BLaER1 treated with 17β-estradiol and CSF1 and Interleukin-3, amounts not matched to agents 10 nM and 100 nM (cell line): ENCODE data around the gene KCNT1.
A peak's percentile ranks its signal among the peaks of the same experiment; 100 is the strongest.

Experiments used
- H3K27ac ChIP-seq, 11 experiments: shearing (Covaris generic); formaldehyde crosslinking; 2 replicates each; pipeline ENCODE4 v1.8.1; 2022
- H3K27me3 ChIP-seq, 11 experiments: shearing (Covaris generic); formaldehyde crosslinking; 2 replicates each; pipeline ENCODE4 v1.8.1; 2022
- H3K36me3 ChIP-seq, 11 experiments: shearing (Covaris generic); formaldehyde crosslinking; 2 replicates each; pipeline ENCODE4 v1.8.1; 2022
- H3K4me1 ChIP-seq, 10 experiments: shearing (Covaris generic); formaldehyde crosslinking; 2 replicates each; pipeline ENCODE4 v1.8.1; 2022
- H3K4me2 ChIP-seq, 11 experiments: shearing (Covaris generic); formaldehyde crosslinking; 2 replicates each; pipeline ENCODE4 v1.8.1; 2022
- H3K4me3 ChIP-seq, 10 experiments: shearing (Covaris generic); formaldehyde crosslinking; 2 replicates each; pipeline ENCODE4 v1.8.1; 2022
- H3K9ac ChIP-seq, 11 experiments: shearing (Covaris generic); formaldehyde crosslinking; 2 replicates each; pipeline ENCODE4 v1.8.1; 2022
- H3K9me3 ChIP-seq, 11 experiments: shearing (Covaris generic); formaldehyde crosslinking; replicated peaks in 1 of 11; 2 replicates each; pipeline ENCODE4 v1.8.1; 2022
- H4K20me1 ChIP-seq, 11 experiments: shearing (Covaris generic); formaldehyde crosslinking; 2 replicates each; pipeline ENCODE4 v1.8.1; 2022
- Cebpa-rat ChIP-seq, 11 experiments: shearing (Covaris generic); IDR thresholded peaks; 2 replicates each; pipeline ENCODE4 v1.8.1; 2022

Gene KCNT1

DNA sequence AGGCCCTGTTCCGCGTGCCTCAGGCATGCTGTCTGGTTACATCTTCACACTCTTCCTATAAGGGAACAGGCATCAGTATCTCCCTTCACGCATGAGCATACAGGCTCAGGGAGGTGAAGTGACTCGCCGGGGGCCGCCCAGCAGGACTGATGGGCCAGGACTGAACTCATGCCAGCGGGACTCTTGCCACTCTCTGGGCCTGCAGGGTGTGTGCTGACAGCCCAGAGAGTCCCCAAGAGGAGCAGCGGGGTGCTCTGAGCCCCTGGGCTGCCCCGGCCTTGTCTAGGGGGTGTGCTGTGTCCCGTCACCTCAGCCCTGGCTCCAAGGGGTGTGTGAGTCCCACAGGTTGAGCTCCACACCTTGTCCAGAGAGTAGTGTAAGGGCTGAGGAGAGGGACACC is 9.9 kb downstream of the KCNT1 start:
- H3K36me3 ChIP-seq = no peaks in the 10 kb centered on the region
- no peak for TF ChIP-seq Cebpa-rat (IDR thresholded peaks at IDR 0.05)
- H3K4me1 ChIP-seq = peaks cover 13 to 58% (median 39%) of the 10 kb centered on the region in 10 experiments; a peak in 18 of 20 replicates
- no peaks in the 10 kb centered on the region for H3K9me3 ChIP-seq
- peak overlapping the region in 9 of 11 experiments; percentile 56 to 92 (median 77); a peak in 15 of 22 replicates for H3K4me2 ChIP-seq
- H3K4me3 ChIP-seq = no peak overlapping the region
- H4K20me1 ChIP-seq = peaks cover 0 to 56% (median 0%) of the 10 kb centered on the region in 11 experiments; a peak in 6 of 22 replicates
- no peaks in the 10 kb centered on the region for H3K27me3 ChIP-seq
- H3K27ac ChIP-seq = no peak overlapping the region; a peak in 1 of 22 replicates
- H3K9ac ChIP-seq = no peak overlapping the region

DNA sequence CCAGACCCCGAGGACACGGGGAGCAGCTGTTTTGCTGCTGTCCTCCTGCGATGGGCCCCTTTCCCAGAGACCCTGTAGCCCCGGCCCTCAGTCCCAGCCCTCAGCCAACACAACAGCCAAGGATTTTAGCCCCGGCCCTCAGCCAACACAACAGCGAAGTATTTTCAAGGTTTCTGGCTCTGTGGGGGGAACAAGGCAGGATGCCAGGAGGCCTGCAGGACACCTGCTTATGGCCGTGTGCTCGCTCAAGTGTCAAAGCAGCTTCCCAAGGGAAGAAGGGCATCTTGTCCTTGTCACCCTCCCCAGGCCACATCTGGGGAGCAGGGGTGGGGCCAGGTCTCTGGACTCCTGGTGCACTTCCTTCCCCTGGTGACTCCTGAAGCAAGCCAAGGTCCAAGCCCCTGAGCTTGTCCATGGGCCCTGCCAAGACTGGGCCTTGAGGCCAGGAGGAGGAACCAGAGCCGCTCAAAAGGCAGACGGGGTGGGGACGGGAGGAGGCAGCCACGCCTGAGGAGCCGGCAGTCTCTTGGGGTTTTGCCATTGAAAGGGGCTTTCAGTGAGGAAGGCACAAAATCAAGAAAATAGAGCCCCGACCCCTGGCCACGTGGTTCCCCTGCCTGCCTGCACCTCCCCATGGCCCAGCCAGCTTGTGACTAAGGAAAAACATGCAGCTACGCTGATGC is 10.8 kb downstream of the KCNT1 start:
- Histone ChIP-seq H4K20me1 (peaks cover 0 to 53% (median 0%) of the 10 kb centered on the region in 11 experiments; a peak in 6 of 22 replicates), H3K9me3 (no peaks in the 10 kb centered on the region), H3K36me3 (no peaks in the 10 kb centered on the region), H3K4me1 (peaks cover 18 to 61% (median 44%) of the 10 kb centered on the region in 10 experiments), H3K9ac (peak overlapping the region in 3 of 11 experiments; percentile 38 to 41 (median 38); a peak in 3 of 22 replicates), H3K27ac (peak overlapping the region in 2 of 11 experiments; percentile 13 to 18; a peak in 2 of 22 replicates), H3K27me3 (no peaks in the 10 kb centered on the region), H3K4me2 (peak overlapping the region; percentile 7 to 92 (median 74); a peak in 20 of 22 replicates), H3K4me3 (no peak overlapping the region)
- no peak for TF ChIP-seq Cebpa-rat (IDR thresholded peaks at IDR 0.05)

DNA sequence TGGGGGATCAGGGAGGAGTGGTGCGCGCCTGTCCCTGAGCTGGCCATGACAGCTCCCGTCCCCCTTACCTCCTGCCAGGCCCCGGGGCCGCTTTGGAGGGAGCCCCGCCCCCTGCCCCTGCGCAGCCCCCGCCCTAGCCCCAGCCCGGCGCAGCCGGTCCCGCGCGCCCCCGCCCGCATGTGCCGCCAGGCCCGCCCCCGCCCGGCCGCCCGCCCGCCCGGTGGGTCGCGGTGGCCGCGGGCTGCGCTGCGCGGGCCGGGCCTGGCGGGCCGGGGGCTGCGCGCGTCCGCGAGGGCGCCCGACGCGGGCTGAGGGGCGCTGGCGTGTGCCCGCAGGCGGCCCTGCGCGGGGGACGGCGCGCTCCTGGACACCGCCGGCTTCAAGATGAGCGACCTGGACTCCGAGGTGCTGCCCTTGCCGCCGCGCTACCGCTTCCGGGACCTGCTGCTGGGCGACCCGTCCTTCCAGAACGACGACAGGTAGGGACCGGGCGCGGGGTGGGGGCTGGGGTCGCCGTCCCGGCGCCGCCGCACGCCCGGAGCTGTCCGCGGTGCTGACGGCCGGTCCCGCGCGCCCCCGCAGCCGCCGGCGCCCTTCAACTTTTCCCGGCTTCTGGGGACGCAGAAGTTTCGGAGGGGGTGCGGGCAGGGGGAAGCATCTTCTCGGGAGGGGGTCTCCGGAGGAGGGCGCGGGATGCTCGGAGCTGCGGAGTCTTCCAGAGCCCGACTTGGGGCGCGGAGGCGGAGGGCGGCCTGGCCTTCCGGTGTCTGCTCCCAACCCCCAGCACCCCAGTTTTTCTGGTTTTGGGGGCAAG is 12.5 kb downstream of the KCNT1 start:
- Histone ChIP-seq H3K27me3 (no peaks in the 10 kb centered on the region), H3K4me1 (peaks cover 35 to 78% (median 61%) of the 10 kb centered on the region in 10 experiments), H3K4me2 (peak overlapping the region in 5 of 11 experiments; percentile 9 to 92 (median 47); a peak in 7 of 22 replicates), H3K36me3 (no peaks in the 10 kb centered on the region), H3K9ac (no peak overlapping the region), H3K4me3 (no peak overlapping the region), H4K20me1 (peaks cover 0 to 48% (median 0%) of the 10 kb centered on the region in 11 experiments; a peak in 4 of 22 replicates), H3K27ac (no peak overlapping the region), H3K9me3 (no peaks in the 10 kb centered on the region)
- no peak for TF ChIP-seq Cebpa-rat (IDR thresholded peaks at IDR 0.05)

DNA sequence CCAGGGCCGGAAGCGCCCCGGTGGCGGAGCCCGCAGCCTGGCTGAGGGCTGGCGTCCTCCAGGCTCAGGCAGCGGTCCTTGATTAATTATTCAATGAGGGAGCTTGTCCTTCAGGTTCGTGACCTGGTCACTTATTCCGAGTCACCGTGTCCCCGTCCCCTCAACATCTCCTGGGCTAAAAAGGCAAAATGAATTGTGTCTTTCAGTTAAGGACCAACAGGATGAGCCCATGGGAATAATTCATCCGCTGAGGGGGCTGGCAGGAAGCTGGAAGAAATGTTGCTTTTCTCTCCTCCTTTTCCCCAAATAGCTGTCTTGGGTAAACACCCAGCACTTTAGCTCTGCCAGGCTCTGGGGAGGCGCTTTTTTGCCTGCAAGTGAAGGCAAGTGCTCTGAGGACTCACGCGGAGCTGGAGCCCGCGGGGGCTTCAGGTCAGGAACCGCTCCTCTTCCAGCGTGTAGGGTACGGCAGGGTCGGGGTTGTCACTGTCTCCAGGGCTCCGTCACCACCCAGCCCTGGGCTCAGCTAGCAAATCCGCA is 13.1 kb downstream of the KCNT1 start:
- TF ChIP-seq Cebpa-rat (IDR thresholded peaks at IDR 0.05) = no peak
- no peaks in the 10 kb centered on the region for H3K9me3 ChIP-seq
- no peak overlapping the region for H3K9ac ChIP-seq
- H3K27me3 ChIP-seq = no peaks in the 10 kb centered on the region
- no peak overlapping the region for H3K27ac ChIP-seq
- no peaks in the 10 kb centered on the region for H3K36me3 ChIP-seq
- peaks cover 0 to 46% (median 0%) of the 10 kb centered on the region in 11 experiments; a peak in 4 of 22 replicates for H4K20me1 ChIP-seq
- H3K4me1 ChIP-seq = peaks cover 42 to 85% (median 68%) of the 10 kb centered on the region in 10 experiments
- H3K4me2 ChIP-seq = peak overlapping the region in 5 of 11 experiments; percentile 9 to 47 (median 25); a peak in 7 of 22 replicates
- no peak overlapping the region for H3K4me3 ChIP-seq

DNA sequence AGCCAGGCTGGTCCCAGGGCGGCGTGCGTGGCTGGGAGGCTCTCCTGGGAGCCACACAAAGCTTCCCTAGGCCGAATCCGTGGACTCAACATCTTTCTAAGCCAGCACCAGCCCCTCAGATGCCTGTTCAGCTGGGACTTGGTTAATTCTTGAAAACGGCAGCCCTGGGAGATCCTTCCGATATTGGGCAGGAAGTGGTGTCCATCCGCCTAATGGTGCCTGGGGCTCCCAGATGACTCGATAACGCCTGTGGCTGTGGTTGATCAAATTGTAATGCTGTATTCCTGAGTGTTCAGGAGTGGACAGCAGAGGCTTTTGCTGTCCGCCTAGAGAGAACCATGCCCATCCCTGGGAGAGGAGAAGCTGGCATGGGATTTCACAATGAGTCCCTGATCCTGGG is 14.1 kb downstream of the KCNT1 start:
- TF ChIP-seq Cebpa-rat (IDR thresholded peaks at IDR 0.05) = no peak
- Histone ChIP-seq H3K9ac (no peak overlapping the region), H3K4me2 (peak overlapping the region in 4 of 11 experiments; percentile 10 to 39 (median 20); a peak in 3 of 22 replicates), H3K4me1 (peaks cover 51 to 87% (median 77%) of the 10 kb centered on the region in 10 experiments), H3K4me3 (no peak overlapping the region), H3K27me3 (no peaks in the 10 kb centered on the region), H3K9me3 (no peaks in the 10 kb centered on the region), H3K36me3 (no peaks in the 10 kb centered on the region), H3K27ac (no peak overlapping the region), H4K20me1 (peaks cover 0 to 37% (median 0%) of the 10 kb centered on the region in 11 experiments; a peak in 4 of 22 replicates)

DNA sequence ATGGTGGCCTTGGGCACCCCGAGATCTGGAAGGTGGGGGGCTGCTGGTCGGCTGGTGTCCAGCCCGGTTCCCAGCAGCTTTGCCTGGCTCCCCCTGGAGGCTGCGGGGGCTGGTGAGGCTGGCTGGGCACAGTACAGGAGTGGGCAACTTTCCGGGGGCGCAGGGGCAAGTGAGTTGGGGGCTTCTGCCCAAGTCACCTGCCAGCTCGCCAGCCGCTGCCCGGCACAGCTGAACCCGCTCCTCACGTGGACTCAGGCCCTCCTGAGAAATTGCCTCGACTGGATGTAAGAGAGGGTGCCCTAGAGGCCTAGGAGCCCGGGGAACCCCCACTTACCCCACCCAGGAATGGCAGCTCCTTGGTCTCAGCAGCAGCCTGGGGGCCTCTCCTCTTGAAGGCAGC is 15.4 kb downstream of the KCNT1 start:
- peaks cover 0 to 4% (median 0%) of the 10 kb centered on the region in 11 experiments; a peak in 2 of 22 replicates for H3K27me3 ChIP-seq
- H3K4me1 ChIP-seq = peaks cover 57 to 87% (median 77%) of the 10 kb centered on the region in 10 experiments
- no peak for TF ChIP-seq Cebpa-rat (IDR thresholded peaks at IDR 0.05)
- no peaks in the 10 kb centered on the region for H3K36me3 ChIP-seq
- H3K4me2 ChIP-seq = peak overlapping the region in 9 of 11 experiments; percentile 64 to 94 (median 83); a peak in 11 of 22 replicates
- no peaks in the 10 kb centered on the region for H3K9me3 ChIP-seq
- no peak overlapping the region for H3K9ac ChIP-seq
- peaks cover 0 to 26% (median 0%) of the 10 kb centered on the region in 11 experiments; a peak in 3 of 22 replicates for H4K20me1 ChIP-seq
- no peak overlapping the region for H3K27ac ChIP-seq
- no peak overlapping the region for H3K4me3 ChIP-seq

DNA sequence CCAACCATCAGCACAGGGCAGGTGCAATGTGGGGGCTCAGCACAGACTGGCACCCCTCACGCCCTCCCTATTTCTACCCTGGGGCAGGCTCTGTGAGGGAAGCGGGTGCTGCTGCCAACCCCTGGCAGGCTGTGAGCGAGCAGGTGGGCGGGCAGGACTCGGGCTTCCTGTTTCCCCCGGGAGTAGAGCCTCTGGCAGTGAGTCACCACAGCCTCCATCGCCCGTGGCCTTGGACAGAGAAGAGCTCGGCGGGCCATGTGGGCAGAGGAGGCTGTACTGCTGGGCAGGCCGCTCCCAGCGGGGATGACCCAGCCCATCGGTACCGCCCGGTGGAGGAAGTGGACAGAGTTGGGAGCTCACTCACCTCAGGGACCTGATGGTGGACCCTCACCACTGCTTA is 16.6 kb downstream of the KCNT1 start:
- Histone ChIP-seq H3K9me3 (no peaks in the 10 kb centered on the region), H3K4me2 (peak overlapping the region; percentile 64 to 94 (median 83)), H3K4me3 (no peak overlapping the region), H3K27me3 (peaks cover 0 to 11% (median 0%) of the 10 kb centered on the region in 11 experiments; a peak in 2 of 22 replicates), H4K20me1 (peaks cover 0 to 27% (median 0%) of the 10 kb centered on the region in 11 experiments; a peak in 4 of 22 replicates), H3K9ac (no peak overlapping the region), H3K36me3 (no peaks in the 10 kb centered on the region), H3K4me1 (peaks cover 57 to 87% (median 77%) of the 10 kb centered on the region in 10 experiments), H3K27ac (peak overlapping the region in 1 of 11 experiments; percentile 33; a peak in 1 of 22 replicates)
- TF ChIP-seq Cebpa-rat (IDR thresholded peaks at IDR 0.05) = no peak

DNA sequence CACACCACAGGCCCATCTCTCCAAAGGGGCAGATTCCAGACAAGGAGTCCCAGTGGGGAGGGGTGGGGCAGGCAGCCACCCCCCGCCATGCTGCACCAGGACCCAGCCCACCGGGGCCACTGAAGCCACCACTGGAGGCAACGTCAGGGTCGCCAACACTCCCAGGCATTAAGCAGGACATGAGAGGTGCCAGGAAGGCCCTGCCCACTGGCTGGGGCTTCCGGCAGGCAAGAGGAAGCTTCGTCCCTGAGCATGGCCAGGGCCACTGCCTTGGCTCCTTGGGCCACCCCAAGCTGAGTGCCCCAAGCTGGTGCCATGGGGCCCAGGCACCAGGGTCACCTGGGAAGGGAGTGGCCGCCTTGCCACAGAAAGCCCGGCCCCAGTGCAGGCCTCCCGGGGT is 17.5 kb downstream of the KCNT1 start:
- peaks cover 63 to 91% (median 82%) of the 10 kb centered on the region in 10 experiments for H3K4me1 ChIP-seq
- H3K4me2 ChIP-seq = peak overlapping the region; percentile 64 to 94 (median 83)
- H3K9me3 ChIP-seq = no peaks in the 10 kb centered on the region
- H3K4me3 ChIP-seq = no peak overlapping the region
- H3K36me3 ChIP-seq = no peaks in the 10 kb centered on the region
- peaks cover 0 to 11% (median 0%) of the 10 kb centered on the region in 11 experiments; a peak in 2 of 22 replicates for H3K27me3 ChIP-seq
- TF ChIP-seq Cebpa-rat (IDR thresholded peaks at IDR 0.05) = no peak
- H3K27ac ChIP-seq = 0 out of 22 replicates have a peak overlapping the region, but pooled peaks of 1 of the 11 experiments have one; percentile 5
- H3K9ac ChIP-seq = no peak overlapping the region; a peak in 1 of 22 replicates
- H4K20me1 ChIP-seq = peaks cover 0 to 25% (median 0%) of the 10 kb centered on the region in 11 experiments; a peak in 3 of 22 replicates
